Posterior vena cava (tissue), 2 donors: ENCODE data around the gene STYX. TPM values are rescaled to one million over a fixed set of nuclear protein-coding genes. Genes with fewer than 3 reads are reported as not detected.

Source experiments
- total RNA-seq, 2 donors: library from RNA; stranded (reverse); fragmentation: NEBNext Ultra II Directional; extraction: Animal tissue kit (Norgen Biotek cat#: 25700); gene quantifications; one replicate each; pipeline ENCODE4 v1.2.1, GENCODE V29; 2021
- donor health status: DM: yes; HTN: yes; CAD: no.
- donor health status: DM: yes; HTN: yes; CAD: no.

Gene STYX
- total RNA-seq, 2 donors from 2014 or later: 15.1 to 18.7 TPM

Other genes starting within 250 kb of the STYX start
- 1 to 10 TPM; 5.0 to 9.9 TPM for gene TXNDC16, start 177.7 kb upstream of the STYX start, total RNA-seq
- under 1 TPM; 0.32 to 0.33 TPM for gene GPR137C, start 177.3 kb upstream of the STYX start, total RNA-seq
- gene ERO1A, start 34.6 kb upstream of the STYX start, total RNA-seq: 10 to 100 TPM; 36.5 to 54.6 TPM
- gene PSMC6, start 23.0 kb upstream of the STYX start, total RNA-seq: 10 to 100 TPM; 69.4 to 94.9 TPM
- 10 to 100 TPM; 18.3 to 34.4 TPM for gene GNPNAT1, start 61.4 kb downstream of the STYX start, total RNA-seq
- gene FERMT2, start 220.9 kb downstream of the STYX start, total RNA-seq: 100 to 1,000 TPM; 295 to 326 TPM